Activated CD4-positive, alpha-beta T cell treated with anti-CD3 and anti-CD28 coated beads, Interleukin-2, Interleukin-6, amounts not matched to agents 100 ng/mL and 50 ng/mL, durations not matched to agents 16 hours and 8 hours (primary cell): ENCODE measurements around the gene WDR93.
A peak's percentile ranks its signal among the peaks of the same experiment; 100 is the strongest.
"Not testable (repeated sequence)": the region's sequence is repeated elsewhere in the genome, so short reads cannot be mapped to it uniquely, and the experiment has no call there.

ENCODE experiments used
- DNase-seq: peaks from one replicate; pipeline ENCODE4 v3.0.0-alpha.2; 2020

The WDR93 gene

DNA sequence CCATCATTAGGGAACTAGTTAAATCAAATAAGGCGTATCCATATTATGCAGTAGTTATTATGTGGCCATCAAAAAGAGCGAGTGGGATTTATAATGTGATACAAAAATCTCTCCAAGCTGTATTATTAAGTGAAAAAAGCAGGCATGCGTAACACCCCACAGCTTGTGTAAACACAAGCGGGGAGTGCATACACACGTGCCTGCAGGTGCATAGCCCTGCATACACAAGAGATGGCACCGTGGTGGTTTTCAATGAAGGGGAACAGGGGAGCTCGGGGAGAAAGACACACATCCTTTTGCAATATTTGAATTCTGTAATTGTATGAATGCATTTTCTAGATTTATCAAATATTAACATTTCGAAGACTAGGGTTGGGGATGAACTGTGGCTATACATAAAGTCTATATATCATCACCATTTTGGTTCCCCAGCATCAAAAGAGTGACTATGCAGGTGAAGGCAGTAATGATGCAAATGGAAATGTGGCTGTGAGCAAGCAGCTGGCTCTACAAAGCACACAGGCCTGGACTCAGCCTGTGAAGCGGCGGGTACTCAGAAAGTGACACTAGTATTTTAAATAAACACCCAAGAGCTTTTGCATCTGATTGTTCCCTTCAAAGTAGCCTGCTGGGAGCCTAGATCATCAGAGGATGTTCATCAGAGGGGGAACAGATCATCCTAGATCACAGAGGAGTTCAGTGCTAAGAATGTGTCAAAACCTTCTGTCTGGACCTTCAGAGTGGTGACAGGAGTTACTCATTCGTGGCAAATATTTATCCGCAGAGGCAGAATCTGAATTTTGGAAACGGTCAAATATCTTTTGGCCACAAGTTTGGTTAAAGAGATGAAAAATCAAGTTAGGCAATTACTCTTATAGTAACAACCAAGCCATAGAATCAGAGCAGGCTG lies 25.9 kb upstream of the WDR93 start:
- DNase-seq: no peak

DNA sequence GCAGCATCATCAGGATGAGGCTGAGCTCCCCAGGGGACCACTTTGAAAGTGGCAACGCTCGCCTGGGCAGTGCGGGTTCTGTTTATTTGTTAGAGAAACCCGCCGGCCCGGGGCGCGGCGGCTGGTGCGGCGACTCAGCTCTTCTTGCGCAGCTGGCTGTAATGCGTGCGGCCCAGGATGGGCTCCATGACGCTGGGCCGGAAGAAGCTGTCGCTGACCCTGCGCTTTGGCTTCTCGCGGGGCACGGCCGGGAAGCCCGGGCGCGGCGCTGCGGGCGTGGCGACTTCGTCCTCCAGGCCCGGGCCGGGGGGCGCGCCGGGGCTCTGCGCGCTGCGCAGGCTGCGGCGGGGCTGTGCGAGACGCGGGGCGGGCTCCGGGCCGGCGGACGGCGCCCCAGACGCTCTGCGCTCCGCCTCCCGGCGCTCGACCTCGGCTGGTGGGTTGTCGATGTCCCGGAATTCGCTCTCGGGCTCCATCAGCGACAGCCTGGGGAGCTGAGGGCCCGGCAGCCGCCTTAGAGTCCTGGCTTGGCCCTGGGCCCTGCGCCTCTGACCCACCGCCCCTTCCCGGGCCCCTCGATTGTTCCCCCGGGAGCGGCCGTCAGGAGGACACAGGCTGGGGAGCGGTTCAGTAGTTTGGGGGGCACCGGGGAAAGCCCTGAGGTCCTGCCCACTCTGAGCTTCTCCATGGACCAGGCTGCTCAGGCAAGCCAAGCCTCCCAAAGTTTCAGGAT lies 25.0 kb upstream of the WDR93 start:
- peak; percentile 31 for DNase-seq

DNA sequence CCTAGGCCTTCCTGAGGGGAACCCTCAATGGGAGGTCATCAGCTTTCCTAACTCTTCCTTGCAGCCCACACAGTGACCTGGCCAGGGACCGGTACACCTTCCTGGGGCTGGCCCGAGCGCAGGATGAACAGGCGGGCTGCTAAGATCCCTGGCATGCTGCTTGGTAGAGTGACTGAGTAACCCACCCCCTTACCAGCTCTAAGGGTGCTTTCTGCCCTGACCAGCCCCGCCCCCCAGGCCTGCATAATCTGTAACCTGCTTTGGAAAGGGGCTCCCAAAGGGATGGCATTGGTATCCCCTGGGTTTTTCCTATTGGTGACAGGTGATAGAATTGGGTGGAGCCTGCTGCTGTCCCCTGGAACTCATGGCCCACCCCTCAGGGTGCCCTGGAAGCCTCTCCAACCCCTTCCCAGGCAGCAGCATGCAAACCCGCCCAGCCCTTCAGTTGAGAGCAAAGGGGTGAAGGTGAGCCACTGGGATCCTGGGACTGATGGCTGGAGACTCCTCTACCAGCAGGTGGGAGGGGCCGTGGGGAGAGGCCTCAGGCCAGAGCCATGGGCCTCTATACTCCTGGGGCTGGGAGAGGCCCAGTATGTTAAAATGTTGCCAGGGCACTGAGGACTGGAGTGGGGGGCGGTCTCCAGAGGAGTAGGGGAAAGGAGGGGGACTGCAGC lies 24.3 kb upstream of the WDR93 start:
- DNase-seq: no peak

DNA sequence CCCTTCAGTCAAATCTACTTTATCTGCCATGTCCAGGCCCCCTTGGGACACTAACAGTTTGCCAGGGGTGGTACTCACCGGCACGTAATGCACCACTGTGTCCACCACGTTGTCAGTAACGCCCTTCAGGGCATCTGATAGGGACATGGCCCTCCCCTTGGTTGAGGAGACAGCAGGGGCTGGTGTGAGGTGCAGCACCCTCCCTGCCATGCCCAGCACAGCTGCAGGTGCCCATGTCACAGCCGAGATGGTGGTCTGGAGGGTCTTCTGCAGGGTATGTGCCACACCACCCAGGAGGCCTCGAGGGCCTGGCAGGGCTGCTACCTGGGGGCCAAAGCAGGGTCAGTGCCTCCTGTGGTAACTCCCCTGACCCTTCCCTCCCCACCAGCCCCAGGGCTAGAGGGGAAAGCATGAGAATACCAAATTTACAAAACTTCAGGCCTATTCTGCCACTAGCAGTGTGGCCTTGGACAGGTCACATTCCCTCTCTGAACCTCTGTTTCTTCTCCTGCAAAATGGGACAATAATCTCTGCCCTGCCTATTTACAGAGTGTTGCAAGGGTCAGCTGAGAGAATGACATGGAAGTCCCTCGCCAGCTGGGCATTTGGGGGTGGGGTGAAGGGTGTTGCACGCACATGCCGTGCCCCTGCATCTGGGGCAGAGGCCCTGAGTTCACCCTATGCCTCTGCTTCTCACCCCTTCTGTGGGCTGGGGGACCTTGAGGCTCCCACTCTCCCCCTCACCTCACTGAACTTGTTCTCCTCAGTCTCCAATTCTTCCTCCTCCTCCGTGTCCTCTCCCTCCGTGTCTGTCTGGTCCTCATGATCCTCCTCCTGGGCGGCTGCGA lies 23.5 kb upstream of the WDR93 start:
- DNase-seq: no peak

DNA sequence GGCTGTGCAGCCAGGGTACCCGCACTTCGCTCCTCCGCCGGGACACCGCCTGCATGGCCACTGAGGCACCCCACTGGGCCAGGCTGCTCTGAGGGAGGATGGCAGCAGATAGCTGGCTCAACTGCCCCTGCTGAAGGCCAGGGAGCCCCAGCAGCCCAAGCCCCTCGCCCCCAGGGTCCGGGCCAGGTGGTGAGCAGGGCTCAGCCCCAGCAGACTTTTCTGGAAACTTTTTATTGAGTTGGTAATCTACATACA lies 23.0 kb upstream of the WDR93 start:
- no peak for DNase-seq

DNA sequence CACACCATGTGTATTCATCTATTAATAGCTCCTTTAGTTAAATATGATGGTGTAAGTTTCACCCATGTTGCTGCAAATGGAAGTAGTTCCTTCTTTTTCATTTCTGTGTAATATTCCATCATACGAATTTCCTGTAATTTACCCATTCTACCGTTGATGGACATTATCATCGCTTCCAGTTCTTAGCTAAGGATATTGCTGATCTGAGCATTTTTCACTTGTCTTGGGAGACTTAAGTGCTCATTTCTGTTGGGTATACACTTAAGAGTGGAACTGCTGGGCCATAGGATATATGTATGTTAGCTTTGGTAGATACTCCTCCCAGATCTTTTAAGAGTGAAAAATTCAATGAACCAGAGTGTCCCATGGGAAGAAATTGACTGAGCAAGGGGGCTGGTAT lies 22.4 kb upstream of the WDR93 start:
- no peak for DNase-seq

DNA sequence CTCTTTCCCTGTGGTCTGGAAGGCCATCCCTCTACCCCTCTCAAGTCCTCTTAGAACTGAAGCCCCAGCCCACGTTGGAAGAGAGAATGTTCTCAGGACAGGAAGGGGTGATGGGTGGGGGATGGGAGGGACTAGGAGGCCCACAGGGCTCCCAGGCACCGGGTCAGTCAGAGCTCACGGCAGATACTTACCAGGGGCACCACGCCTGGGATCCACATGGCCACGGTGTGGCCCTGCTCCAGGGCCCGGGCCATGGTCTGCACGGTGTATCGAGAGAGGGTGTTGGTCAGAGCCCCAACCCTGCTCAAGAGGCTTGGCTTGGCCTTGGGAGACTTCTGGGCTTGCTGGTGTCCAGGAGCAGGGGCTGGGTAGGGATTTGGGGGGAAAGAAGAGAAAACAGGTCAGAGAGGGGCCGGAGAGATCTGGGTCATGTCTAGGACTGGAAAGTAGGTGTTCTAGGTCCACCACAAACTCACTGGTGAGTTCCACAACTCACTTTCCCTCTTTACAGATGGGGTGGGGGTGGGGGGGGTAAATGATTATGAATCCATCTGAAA lies 21.2 kb upstream of the WDR93 start:
- DNase-seq: no peak

DNA sequence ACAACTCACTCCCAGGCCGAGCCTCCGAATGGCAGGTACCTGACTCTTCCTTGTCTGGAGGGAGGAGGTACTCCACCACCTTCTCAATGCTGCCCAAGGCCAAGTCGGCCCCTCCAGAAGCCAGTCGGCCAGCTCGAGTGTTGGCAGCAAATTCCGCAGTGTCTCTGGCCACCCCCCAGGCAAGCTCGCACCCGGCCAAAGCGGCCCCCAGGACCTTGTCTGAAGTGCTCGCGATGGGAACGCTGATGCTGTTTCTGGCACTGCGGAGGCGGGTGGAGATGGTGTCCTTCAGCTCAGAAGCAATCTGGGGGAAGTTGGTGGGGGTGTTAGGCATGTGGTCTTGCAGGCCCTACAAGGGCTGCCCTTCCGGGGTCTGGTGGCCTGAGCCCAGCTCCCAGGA lies 20.7 kb upstream of the WDR93 start:
- no peak for DNase-seq

DNA sequence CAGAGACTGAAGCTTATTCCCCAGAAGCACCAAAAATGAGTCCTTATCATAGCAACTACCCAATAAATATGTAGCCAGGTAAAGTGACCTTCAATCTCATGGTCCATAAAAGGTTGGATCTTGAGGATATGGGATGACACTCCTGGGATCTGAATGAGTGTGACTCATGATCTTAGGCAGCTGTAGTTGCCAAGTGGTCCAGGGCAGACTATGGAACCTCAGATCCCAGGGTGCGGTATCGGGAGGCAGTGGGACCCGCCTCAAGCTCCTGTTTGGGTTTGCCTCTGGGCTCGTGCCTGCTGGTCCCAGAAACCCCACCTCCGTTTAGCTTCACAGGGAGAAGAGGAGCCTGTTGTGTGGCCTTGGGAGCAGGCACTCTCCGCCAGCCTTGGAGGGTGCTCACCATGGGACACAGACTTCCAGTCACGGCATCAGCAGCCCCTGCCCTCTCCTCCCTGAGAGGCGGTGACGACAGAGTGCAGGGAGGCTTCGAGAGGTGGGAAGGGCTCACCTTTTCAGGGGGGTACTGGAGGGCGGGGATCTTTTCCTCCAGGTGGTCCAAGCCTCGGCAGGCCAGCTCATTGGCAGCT lies 19.5 kb upstream of the WDR93 start:
- DNase-seq: no peak

DNA sequence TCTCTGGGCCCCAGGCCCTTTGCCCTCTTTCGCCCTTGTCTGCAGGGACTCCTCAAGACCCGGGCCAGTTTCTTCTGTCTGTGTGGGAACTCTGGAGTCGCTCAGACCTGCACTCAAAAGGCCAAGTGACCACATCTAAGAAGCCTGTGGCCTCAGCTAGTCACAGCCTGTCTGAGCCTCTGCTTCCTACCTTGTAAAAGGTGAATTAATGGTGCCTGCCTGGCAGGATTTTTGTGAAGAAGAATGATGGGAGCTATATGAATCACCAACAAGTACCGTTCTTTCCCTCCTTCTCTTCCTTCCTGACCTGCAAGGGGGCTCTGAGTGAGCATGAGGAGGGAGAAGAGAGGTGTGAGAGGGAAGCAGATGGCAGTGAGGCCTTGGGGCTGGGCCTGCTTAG lies 18.9 kb upstream of the WDR93 start:
- DNase-seq: no peak

DNA sequence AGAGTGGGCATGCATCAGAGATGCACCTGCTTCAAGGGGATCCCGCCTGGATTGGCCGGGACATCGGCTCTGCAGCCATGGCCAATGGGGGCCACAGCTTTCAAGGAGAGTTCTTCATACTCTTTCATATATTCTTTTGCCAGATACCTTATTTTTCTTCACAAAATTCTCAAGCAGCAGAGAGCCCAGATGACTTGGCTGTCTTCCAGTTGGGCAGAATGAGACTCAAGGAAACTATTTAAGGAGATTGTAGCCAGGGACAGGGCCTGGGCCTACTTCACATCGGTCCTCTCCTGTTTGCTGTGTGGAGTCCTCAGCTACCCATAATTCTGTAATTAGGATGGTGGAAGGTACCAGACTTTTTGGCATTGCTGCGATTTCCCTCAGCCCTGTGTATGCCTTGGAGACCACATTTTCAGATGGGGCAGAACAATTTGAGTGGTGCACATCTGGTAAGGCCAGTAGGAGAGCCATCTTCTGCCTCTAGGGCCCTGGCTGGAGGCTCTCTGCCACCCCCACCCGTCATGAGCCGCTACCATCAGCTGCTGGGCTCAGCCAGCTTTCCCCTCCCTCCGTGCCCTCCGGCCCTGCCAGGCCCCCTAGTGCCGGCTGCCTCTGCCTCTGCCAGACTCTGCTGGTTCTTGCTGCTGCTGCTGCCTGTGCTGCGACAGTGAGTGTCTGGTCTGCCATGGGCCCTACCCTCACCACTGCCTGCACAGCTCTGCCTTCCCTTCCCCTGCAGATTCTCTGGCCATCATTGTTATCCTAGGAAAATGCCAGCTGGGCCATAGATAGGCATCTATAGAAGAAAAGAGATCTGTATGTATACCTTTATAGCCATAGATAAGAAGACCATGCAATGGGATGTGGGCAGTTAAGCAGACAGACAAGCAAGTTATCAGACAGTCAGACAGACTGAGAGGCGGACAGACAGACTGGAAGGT lies 18.1 kb upstream of the WDR93 start:
- DNase-seq: no peak

DNA sequence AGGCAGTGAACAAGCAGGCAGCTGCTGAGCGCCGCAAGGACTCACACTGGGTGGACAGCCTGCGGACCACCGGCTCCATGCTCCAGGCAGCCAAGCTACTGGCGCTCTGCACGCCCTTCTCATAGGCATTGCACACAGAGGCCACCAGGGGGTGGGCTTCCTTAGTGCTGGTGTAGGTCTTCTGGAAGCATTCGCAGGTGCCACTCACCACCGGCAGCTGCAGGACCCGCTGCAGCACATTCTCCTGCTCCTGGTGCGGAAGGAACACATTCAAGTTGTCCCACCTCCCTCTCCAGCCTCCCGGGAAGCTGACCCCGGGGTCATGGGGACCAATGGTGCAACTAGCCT lies 17.5 kb upstream of the WDR93 start:
- peak; percentile 34 for DNase-seq

DNA sequence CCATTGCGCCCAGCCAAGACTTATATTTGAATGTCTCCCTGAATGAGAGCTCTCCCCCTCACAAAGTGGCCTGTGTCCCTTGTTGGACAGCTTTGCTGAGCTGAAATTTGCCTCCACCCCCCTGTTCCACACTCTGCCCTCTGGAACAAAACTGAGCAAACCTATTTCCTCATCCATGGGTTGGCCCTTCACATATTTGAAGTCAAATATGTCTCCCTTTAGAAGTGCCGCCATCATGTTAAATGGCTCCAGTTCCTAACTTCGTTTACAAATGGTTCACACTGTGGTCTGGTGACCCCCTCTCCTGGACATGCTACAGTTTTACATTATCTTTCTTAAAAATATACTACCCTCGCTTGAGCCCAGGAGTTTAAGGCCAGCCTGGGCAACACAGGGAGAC lies 16.1 kb upstream of the WDR93 start:
- DNase-seq: no peak

DNA sequence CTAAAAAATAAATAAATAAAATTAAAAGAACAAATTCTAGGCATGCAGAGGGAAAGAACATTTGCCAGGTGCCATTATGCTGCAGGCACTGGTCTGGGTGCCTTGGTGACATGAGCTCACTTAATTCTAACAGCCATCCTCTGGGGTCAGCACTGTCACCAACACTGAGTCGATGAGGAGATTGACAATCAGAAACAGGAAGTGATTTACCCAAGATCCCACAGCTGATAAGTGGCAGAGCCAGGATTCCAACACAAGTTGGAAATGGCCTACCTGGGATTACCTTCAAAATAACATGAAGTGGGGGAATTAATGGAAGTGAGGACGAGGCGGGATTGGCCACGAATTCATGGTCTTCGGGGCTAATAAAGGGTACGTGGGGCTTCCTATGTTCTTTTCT lies 15.0 kb upstream of the WDR93 start:
- no peak for DNase-seq

DNA sequence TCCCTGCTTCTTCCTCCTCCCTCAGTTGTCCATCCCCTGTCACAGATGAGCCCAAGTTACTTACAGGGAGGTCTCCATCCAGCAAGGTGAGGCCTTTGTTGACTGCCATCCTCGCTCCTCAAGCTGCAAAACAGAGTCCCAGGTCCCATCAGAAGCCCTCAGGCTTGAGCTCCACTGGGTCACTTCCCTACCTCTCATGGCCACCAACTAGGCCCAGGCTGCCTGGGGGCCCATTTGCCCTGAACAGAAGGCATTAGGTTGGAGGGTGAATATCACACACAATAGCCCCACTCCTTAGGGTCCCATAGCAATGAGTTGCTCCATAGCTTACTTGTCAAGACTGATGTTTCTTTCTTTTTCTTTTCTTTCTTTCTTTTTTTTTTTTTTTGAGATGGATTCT lies 13.2 kb upstream of the WDR93 start:
- DNase-seq: no peak

DNA sequence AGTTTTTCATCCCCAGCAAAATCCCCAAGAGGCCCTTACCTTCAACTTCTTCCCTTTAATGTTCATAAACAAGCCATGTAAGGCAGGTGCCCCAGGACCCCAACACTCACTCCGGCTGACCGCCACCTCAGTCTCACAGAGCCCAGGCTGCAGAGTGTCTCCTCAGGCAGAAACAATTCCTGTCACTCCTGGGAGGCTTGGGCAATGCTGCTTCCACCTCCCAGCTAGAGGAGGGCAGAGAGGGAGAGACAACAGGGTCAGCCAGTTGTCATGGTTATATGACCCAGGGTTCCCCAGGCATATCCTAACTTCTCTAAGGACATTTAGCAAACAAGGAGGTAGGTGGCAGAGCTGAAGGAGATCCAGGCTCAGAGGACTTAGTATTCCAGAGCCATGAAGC lies 11.4 kb upstream of the WDR93 start, which contains the start of gene PLIN1:
Gene PLIN1 (minus strand): TSS at position 156 of the 400 bp plus-strand sequence. CDS start 1,878 bp downstream, outside the sequence.
- DNase-seq: no peak

DNA sequence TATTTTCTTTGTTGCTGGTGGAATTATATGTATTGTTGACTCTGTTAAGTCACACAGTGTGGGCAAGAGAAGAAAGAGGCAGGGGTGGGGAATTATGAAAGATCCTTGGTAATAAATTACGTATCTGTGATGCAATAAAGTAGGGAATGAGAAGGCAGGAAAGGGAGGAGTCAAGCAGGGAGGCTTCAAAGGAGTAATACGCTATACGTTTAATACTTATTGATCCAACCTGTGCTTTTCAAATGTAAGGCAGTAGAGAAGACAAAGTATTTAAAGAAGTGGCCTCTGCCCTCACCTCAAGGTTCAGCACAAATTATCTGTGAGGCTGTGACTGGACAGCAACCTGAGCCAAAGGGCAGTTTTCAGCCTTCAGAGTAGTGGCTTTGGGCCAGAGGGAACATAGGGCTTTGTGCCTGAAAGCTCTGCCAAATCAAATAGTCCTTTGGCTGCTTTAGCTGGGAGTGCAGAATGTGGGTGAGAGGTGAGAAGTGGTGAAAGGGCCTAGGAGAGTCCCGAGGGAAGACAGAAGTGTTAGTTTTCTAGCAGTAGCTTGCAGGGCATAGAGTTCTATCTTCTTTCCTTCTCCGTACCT lies 10.2 kb upstream of the WDR93 start:
- DNase-seq: no peak

DNA sequence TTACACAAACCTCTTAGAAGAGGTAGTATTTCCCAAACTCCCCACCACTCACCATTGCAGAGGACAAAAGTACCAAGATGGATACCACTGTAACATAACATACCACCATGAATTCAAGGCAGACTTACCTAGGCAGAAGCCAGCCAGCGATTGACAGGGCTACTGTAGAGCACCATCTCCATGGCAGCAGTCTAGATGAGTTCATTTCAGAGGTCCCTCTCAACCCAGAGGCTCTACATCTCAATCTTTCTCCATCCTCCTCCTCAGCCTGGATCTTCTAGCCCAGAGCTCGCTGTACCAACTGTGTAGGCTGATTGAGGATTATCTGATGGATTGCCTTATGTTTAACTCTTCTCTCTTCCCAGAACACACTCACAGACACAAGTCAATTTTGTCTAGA lies 9.5 kb upstream of the WDR93 start:
- no peak for DNase-seq

DNA sequence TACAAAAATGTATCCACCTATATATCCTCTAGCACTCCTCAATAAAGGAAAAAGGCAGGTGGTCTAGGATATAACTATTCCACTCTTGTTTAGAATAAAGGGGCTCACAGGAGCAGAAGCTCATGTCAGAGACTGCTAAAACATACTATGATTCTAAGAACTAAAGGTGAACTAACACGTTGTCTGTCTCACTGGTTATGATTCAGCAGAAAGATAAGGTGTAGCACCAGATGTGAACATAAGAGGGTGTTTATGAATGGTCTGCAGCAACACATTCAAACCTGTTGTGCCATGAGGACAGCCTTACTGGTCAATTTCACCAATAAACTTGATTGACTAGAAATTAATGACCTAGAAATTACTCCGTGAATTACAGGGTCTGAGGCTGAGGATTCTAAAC lies 4.6 kb upstream of the WDR93 start:
- no peak for DNase-seq

DNA sequence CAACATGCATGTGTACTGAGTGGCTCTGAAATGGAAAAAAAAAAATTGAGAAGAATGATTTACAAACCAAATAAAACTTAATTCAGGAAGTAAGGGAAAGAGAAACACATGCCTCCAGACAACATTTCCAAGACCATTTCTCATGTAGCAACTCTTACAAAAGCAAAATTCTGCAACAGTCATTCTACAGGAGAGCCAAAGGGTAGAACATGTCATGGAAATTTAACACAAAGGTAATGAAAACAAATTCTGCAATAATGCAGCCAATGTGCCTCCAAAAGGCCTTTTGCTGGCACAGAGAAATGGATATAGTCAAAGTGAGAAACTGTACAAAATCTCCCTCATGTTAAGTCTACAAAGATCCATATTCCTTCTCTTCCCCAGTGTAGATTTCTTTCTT lies 4.1 kb upstream of the WDR93 start:
- no peak for DNase-seq

DNA sequence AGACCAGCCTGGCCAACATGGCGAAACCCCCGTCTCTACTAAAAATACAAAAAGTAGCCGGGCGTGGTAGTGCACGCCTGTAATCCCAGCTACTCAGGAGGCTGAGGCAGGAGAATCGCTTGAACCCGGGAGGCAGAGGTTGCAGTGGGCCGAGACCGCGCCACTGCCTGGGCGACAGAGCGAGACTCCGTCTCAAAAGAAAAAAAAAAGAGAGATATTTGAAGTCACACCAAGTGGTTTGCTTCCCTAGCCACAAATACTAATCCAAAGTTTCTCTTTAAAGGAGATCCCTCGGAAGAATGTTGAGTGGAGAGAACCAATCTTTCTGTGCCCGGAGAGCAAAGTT lies 708 bp upstream of the WDR93 start:
- not testable (repeated sequence) for DNase-seq
